ENCODE measurements around the gene LPCAT3. TPM values are rescaled to one million over a fixed set of nuclear protein-coding genes. Genes with fewer than 3 reads are reported as not detected.

LPCAT3 gene
- total and polyA plus RNA-seq, 2 of the 4 experiments (the other 2 are of a cell fraction): 7.0 to 18.6 TPM

DNA sequence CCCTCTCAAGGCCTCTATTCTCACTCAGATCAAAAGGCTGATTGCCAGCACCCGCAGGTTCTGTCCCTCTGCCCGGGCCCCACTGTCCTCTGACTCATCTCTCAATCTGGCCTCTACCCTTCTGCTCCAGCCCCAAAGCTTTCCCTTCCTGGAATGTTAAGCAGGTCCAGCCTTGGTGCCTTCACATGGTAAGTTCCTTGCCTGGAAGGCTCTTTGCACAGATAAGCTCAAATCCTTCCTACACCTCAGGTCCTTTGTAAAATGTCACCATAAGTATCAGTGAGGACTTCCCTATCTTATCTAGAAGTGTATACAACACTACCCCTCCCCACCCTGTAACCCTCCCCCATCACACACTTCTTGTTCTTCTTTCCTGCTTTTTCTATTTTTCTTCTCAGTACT, 22.2 kb downstream of the LPCAT3 start:
- Histone ChIP-seq H3K9ac (ENCODE audit: low read depth, low read length) (no peak overlapping the region), H2AK5ac (ENCODE audit: low read depth, low read length) (no peak overlapping the region), H3K18ac (ENCODE audit: low read depth, low read length) (no peak overlapping the region), H4K91ac (ENCODE audit: insufficient read depth, low read depth, low read length) (no peak overlapping the region; the same call in 1 of the 2 replicates), H2BK5ac (ENCODE audit: low read depth, low read length, poor library complexity, severe bottlenecking) (no peak overlapping the region), H4K20me1 (ENCODE audit: insufficient read depth, low read length) (no peaks in the 10 kb centered on the region), H2BK15ac (ENCODE audit: low read depth, low read length) (no peak overlapping the region), H3K56ac (ENCODE audit: extremely low read depth, insufficient read depth, low read length) (no peak overlapping the region), H3K14ac (replicated peaks; ENCODE audit: low read depth, low read length) (no peak overlapping the region), H3K27ac (ENCODE audit: insufficient read depth, low read length) (no peak overlapping the region), H3K27me3 (ENCODE audit: control insufficient read depth, insufficient read depth, low read length) (no peaks in the 10 kb centered on the region), H3K9me3 (ENCODE audit: control insufficient read depth, insufficient read depth, low read length) (no peaks in the 10 kb centered on the region), H4K5ac (ENCODE audit: low read depth, low read length) (no peak overlapping the region), H4K8ac (ENCODE audit: low read depth in 2 of 2, low read length in 2 of 2) (no peak overlapping the region), H3K79me1 (ENCODE audit: low read depth in 1 of 2, low read length in 2 of 2) (peaks cover 3 to 11% of the 10 kb centered on the region in 2 experiments), H2AK9ac (replicated peaks; ENCODE audit: low read depth, low read length, poor library complexity) (no peak overlapping the region), H3K4me2 (ENCODE audit: low read depth, low read length) (no peak overlapping the region), H2BK120ac (ENCODE audit: low read depth, low read length) (no peak overlapping the region), H3K4ac (ENCODE audit: low read depth, low read length) (no peak overlapping the region), H3K9me1 (ENCODE audit: insufficient read depth, low read length) (peaks cover 3% of the 10 kb centered on the region; the same call in 1 of the 2 replicates), H2BK20ac (ENCODE audit: low read depth, low read length) (no peak overlapping the region), H3K23ac (ENCODE audit: low read depth, low read length) (no peak overlapping the region), H3K4me1 (ENCODE audit: control insufficient read depth, insufficient read depth, low read length) (0 out of 2 replicates have a peak, but pooled peaks cover 4% of the 10 kb centered on the region), H3K36me3 (ENCODE audit: control insufficient read depth, insufficient read depth, low read length) (peaks cover 6% of the 10 kb centered on the region), H3K4me3 (ENCODE audit: insufficient read depth, low read depth, low read length) (no peak overlapping the region), H2AFZ (replicated peaks; ENCODE audit: low read length, poor library complexity) (no peak overlapping the region)
- ATAC-seq (ENCODE audit: low read depth): peak; percentile 96
- peak; percentile 69 for DNase-seq
- POLR2A ChIA-PET (ENCODE audit: unreplicated experiment): interaction anchor here (0.6 kb wide), 1 partner anchor 187 kb away, joined by 7 read pairs; no protein-coding TSS in a partner anchor
- in situ Hi-C loops (cut with MboI; ENCODE audit: low sequenced_read_pairs) (no loop called here), intact Hi-C loops (cut with micrococcal nuclease) (no loop called here), dilution Hi-C loops (cut with HindIII; ENCODE audit: low sequenced_read_pairs, unreplicated experiment) (no loop called here)
- no TSS peak for BruUV-seq (replicated peaks)
- WGBS, 2 experiments (ENCODE audit: extremely low coverage in 2 of 2, insufficient read length in 1 of 2): 33% methylated on average over 1 of the region's 2 CpGs; no CpG with 5 or more reads in 1 of the 2 experiments
- CTCF ChIA-PET: interaction anchor here (1.1 kb wide), 1 partner anchor 71 kb away, joined by 3 read pairs; no protein-coding TSS in a partner anchor
- TF ChIP-seq RFX5 (IDR thresholded peaks at IDR 0.05; ENCODE audit: low read depth, low read length) (no peak), FOS (IDR thresholded peaks at IDR 0.05; ENCODE audit: low read depth, low read length) (peak; percentile 37; the same call in 1 of the 2 replicates)

Measured in IMR-90 (cell line).